IMR-90 (cell line): ENCODE data around the gene CDK13. TPM values are rescaled to one million over a fixed set of nuclear protein-coding genes. Genes with fewer than 3 reads are reported as not detected.

Experiments used
- ATAC-seq: fragments of 200-7000 bp; cut with Tn5 transposase; 2 replicates; pipeline ENCODE4 v1.9.1; 2020; ENCODE audit warnings: low read depth, mild to moderate bottlenecking, moderate library complexity
- BruUV-seq: library from RNA; stranded (reverse); fragments of 400-500 nt; replicated peaks from 2 replicates; lab custom pipeline; 2021; lab: Mats Ljungman, UMichigan
- CTCF ChIA-PET: fragments of 300-600 bp; formaldehyde crosslinking; extraction: SDS; loops from one replicate; lab custom pipeline; 2021; ENCODE audit warnings: antibody characterized with exemption; lab: Yijun Ruan, JAX
- POLR2A ChIA-PET: fragments of 300-600 bp; sonication (Branson Sonifier 250); formaldehyde crosslinking; loops from one replicate; lab custom pipeline; 2022; ENCODE audit warnings: antibody characterized with exemption; ENCODE audit not compliant: unreplicated experiment; lab: Charles Lee
- DNase-seq: peaks from one replicate; pipeline ENCODE4 v3.0.0; 2013
- H2AFZ ChIP-seq: replicated peaks from 2 replicates; pipeline ENCODE3; 2013; ENCODE audit warnings: low read length, mild to moderate bottlenecking; ENCODE audit not compliant: poor library complexity
- H2AK5ac ChIP-seq: 2 replicates; pipeline ENCODE4 v1.6.1; 2013; ENCODE audit warnings: low read depth, low read length, inconsistent platforms
- H2AK9ac ChIP-seq: replicated peaks from 2 replicates; pipeline ENCODE3; 2013; ENCODE audit warnings: mild to moderate bottlenecking, low read depth, low read length, moderate library complexity; ENCODE audit not compliant: poor library complexity
- H2BK120ac ChIP-seq: 2 replicates; pipeline ENCODE4 v1.6.1; 2013; ENCODE audit warnings: low read depth, low read length, inconsistent platforms
- H2BK15ac ChIP-seq: 3 replicates; pipeline ENCODE4 v1.6.1; 2013; ENCODE audit warnings: low read depth, low read length, inconsistent platforms
- H2BK20ac ChIP-seq: 2 replicates; pipeline ENCODE4 v1.6.1; 2013; ENCODE audit warnings: low read depth, mild to moderate bottlenecking, inconsistent platforms, low read length, moderate library complexity
- H2BK5ac ChIP-seq: 2 replicates; pipeline ENCODE4 v1.6.1; 2013; ENCODE audit warnings: mild to moderate bottlenecking, low read depth, low read length, inconsistent platforms; ENCODE audit not compliant: poor library complexity, severe bottlenecking
- H3K14ac ChIP-seq: replicated peaks from 2 replicates; pipeline ENCODE4 v1.6.1; 2013; ENCODE audit warnings: low read depth, low read length, inconsistent platforms
- H3K18ac ChIP-seq: 2 replicates; pipeline ENCODE4 v1.6.1; 2013; ENCODE audit warnings: low read depth, low read length, control low read depth
- H3K23ac ChIP-seq: 2 replicates; pipeline ENCODE4 v1.6.1; 2013; ENCODE audit warnings: low read depth, low read length, inconsistent platforms
- H3K27ac ChIP-seq: 2 replicates; pipeline ENCODE4 v1.5.1; 2013; ENCODE audit warnings: mild to moderate bottlenecking, control low read depth, low read length; ENCODE audit not compliant: insufficient read depth
- H3K27me3 ChIP-seq: 2 replicates; pipeline ENCODE4 v1.6.1; 2013; ENCODE audit warnings: low read length; ENCODE audit not compliant: control insufficient read depth, insufficient read depth
- H3K36me3 ChIP-seq: 2 replicates; pipeline ENCODE4 v1.6.1; 2013; ENCODE audit warnings: low read length, mixed read lengths; ENCODE audit not compliant: control insufficient read depth, insufficient read depth
- H3K4ac ChIP-seq: 2 replicates; pipeline ENCODE4 v1.6.1; 2013; ENCODE audit warnings: low read depth, low read length, inconsistent platforms
- H3K4me1 ChIP-seq: 2 replicates; pipeline ENCODE4 v1.6.1; 2013; ENCODE audit warnings: low read length, mixed read lengths; ENCODE audit not compliant: control insufficient read depth, insufficient read depth
- H3K4me2 ChIP-seq: 2 replicates; pipeline ENCODE4 v1.6.1; 2013; ENCODE audit warnings: low read depth, mild to moderate bottlenecking, control low read depth, low read length, moderate library complexity
- H3K4me3 ChIP-seq: 2 replicates; pipeline ENCODE4 v1.5.1; 2013; ENCODE audit warnings: low read depth, mild to moderate bottlenecking, control low read depth, low read length, moderate library complexity; ENCODE audit not compliant: insufficient read depth
- H3K56ac ChIP-seq: 2 replicates; pipeline ENCODE4 v1.6.1; 2013; ENCODE audit warnings: low read length, inconsistent platforms; ENCODE audit not compliant: insufficient read depth; ENCODE audit errors: extremely low read depth
- H3K79me1 ChIP-seq, 2 experiments: 2 replicates each; pipeline ENCODE4 v1.6.1; 2013; ENCODE audit warnings: low read length in 2 of 2, inconsistent platforms in 1 of 2, low read depth in 1 of 2
- H3K9ac ChIP-seq: 2 replicates; pipeline ENCODE4 v1.6.1; 2013; ENCODE audit warnings: low read depth, low read length, control low read depth
- H3K9me1 ChIP-seq: 2 replicates; pipeline ENCODE4 v1.6.1; 2013; ENCODE audit warnings: low read length, inconsistent platforms; ENCODE audit not compliant: insufficient read depth
- H3K9me3 ChIP-seq: 2 replicates; pipeline ENCODE4 v1.6.1; 2013; ENCODE audit warnings: low read length; ENCODE audit not compliant: control insufficient read depth, insufficient read depth
- H4K20me1 ChIP-seq: 2 replicates; pipeline ENCODE4 v1.6.1; 2013; ENCODE audit warnings: low read length, inconsistent platforms; ENCODE audit not compliant: insufficient read depth
- H4K5ac ChIP-seq: 2 replicates; pipeline ENCODE4 v1.6.1; 2013; ENCODE audit warnings: mild to moderate bottlenecking, low read depth, low read length, control low read depth
- H4K8ac ChIP-seq, 2 experiments: 2 replicates each; pipeline ENCODE4 v1.6.1; 2013; ENCODE audit warnings: low read depth in 2 of 2, low read length in 2 of 2, control low read depth in 1 of 2, inconsistent platforms in 1 of 2
- H4K91ac ChIP-seq: 2 replicates; pipeline ENCODE4 v1.6.1; 2013; ENCODE audit warnings: low read depth, low read length, inconsistent platforms; ENCODE audit not compliant: insufficient read depth
- BHLHE40 ChIP-seq: fragments of 150-350 bp; IDR thresholded peaks from 2 replicates; pipeline ENCODE4 v1.6.1; 2016; ENCODE audit warnings: mild to moderate bottlenecking, low read depth, low read length
- CHD1 ChIP-seq: IDR thresholded peaks from 2 replicates; pipeline ENCODE4 v1.6.1; 2012; ENCODE audit warnings: low read depth, low read length, improper control_type of control experiment
- ELK1 ChIP-seq: fragments of 150-350 bp; IDR thresholded peaks from 2 replicates; pipeline ENCODE4 v1.6.1; 2016; ENCODE audit warnings: low read depth, mild to moderate bottlenecking, low read length, moderate library complexity, borderline replicate concordance
- FOS ChIP-seq: fragments of 150-350 bp; IDR thresholded peaks from 2 replicates; pipeline ENCODE4 v1.6.1; 2016; ENCODE audit warnings: low read depth, low read length
- MAFK ChIP-seq: IDR thresholded peaks from 2 replicates; pipeline ENCODE4 v1.6.1; 2012; ENCODE audit warnings: low read depth, low read length, improper control_type of control experiment
- MXI1 ChIP-seq: IDR thresholded peaks from 2 replicates; pipeline ENCODE4 v1.6.1; 2012; ENCODE audit warnings: low read depth, mild to moderate bottlenecking, low read length, moderate library complexity, borderline replicate concordance
- NFE2L2 ChIP-seq: fragments of 150-350 bp; IDR thresholded peaks from 2 replicates; pipeline ENCODE4 v1.6.1; 2016; ENCODE audit warnings: low read depth, mild to moderate bottlenecking, low read length
- POLR2A ChIP-seq: IDR thresholded peaks from 2 replicates; pipeline ENCODE4 v1.6.1; 2012; ENCODE audit warnings: mild to moderate bottlenecking, low read depth, low read length
- RAD21 ChIP-seq: IDR thresholded peaks from 2 replicates; pipeline ENCODE4 v1.6.1; 2012; ENCODE audit warnings: low read length, improper control_type of control experiment
- RCOR1 ChIP-seq: IDR thresholded peaks from 2 replicates; pipeline ENCODE4 v1.6.1; 2012; ENCODE audit warnings: mild to moderate bottlenecking, low read length, improper control_type of control experiment; ENCODE audit not compliant: insufficient replicate concordance
- RFX5 ChIP-seq: IDR thresholded peaks from 2 replicates; pipeline ENCODE4 v1.8.0; 2012; ENCODE audit warnings: low read depth, mild to moderate bottlenecking, low read length, moderate library complexity
- SMC3 ChIP-seq: fragments of 150-350 bp; IDR thresholded peaks from 2 replicates; pipeline ENCODE4 v1.6.1; 2016; ENCODE audit warnings: low read depth, mild to moderate bottlenecking, antibody characterized with exemption, low read length, moderate library complexity
- USF2 ChIP-seq: fragments of 150-350 bp; IDR thresholded peaks from 2 replicates; pipeline ENCODE4 v1.6.1; 2017; ENCODE audit warnings: mild to moderate bottlenecking, antibody characterized with exemption, low read length, low read depth
- WGBS, 2 experiments: methylation state at CpG; one replicate each; pipeline versions ENCODE4 v1.1.5 to v1.1.7; 2013; ENCODE audit warnings: missing lambda C conversion rate in 2 of 2; ENCODE audit not compliant: insufficient read length in 1 of 2; ENCODE audit errors: extremely low coverage in 2 of 2; 5-methylcytosine and 5-hydroxymethylcytosine counted together
- dilution Hi-C: fragments of 300-500 bp; cut with HindIII; formaldehyde crosslinking; loops from one replicate; pipeline ENCODE4 v1.14.3; 2018; ENCODE audit warnings: low sequenced_read_pairs; ENCODE audit not compliant: unreplicated experiment
- in situ Hi-C: fragments of 300-500 bp; cut with MboI; formaldehyde crosslinking; loops from 3 replicates; pipeline ENCODE4 v1.14.3; 2019; ENCODE audit warnings: low sequenced_read_pairs, inconsistent platforms, mixed read lengths
- intact Hi-C: fragments of 100-400 bp; cut with micrococcal nuclease; formaldehyde crosslinking; loops from 2 replicates; pipeline ENCODE4 v1.10.0; 2022
- polyA plus RNA-seq, 3 experiments: library from polyadenylated mRNA; depleted of rRNA; stranded (reverse); fragments of >200 nt; gene quantifications; 2 replicates each; pipeline ENCODE4 v1.2.3, GENCODE V29; 2012; ENCODE audit warnings: low replicate concordance in 1 of 3
- total RNA-seq: library from RNA; depleted of rRNA; stranded (reverse); fragments of >200 nt; gene quantifications from 2 replicates; pipeline ENCODE4 v1.2.3, GENCODE V29; 2012

Gene CDK13
- total and polyA plus RNA-seq, 2 of the 4 experiments (the other 2 are of a cell fraction) = 20.1 to 50.4 TPM

GRCh38 chr7:39958038-39958437, 8.0 kb downstream of the CDK13 start:
- peaks cover 0 to 27% of the 10 kb centered on the region in 2 experiments; a peak in 3 of 4 replicates for H3K79me1 ChIP-seq
- no TSS peak for BruUV-seq

More at GRCh38 chr7:39958038-39958437, 8.0 kb downstream of the CDK13 start:
- Histone ChIP-seq H3K14ac (no peak overlapping the region), H4K20me1 (peaks cover 74% of the 10 kb centered on the region), H2BK20ac (no peak overlapping the region), H3K18ac (no peak overlapping the region), H3K9me3 (no peaks in the 10 kb centered on the region), H2AK5ac (no peak overlapping the region), H3K4ac (no peak overlapping the region), H2BK15ac (no peak overlapping the region), H4K8ac (no peak overlapping the region), H3K4me2 (no peak overlapping the region), H3K27ac (no peak overlapping the region), H2AFZ (no peak overlapping the region), H3K23ac (no peak overlapping the region), H3K9me1 (peaks cover 6% of the 10 kb centered on the region; the same call in 1 of the 2 replicates), H3K56ac (no peak overlapping the region), H2AK9ac (no peak overlapping the region), H4K5ac (no peak overlapping the region), H3K36me3 (no peaks in the 10 kb centered on the region; the same call in 1 of the 2 replicates), H4K91ac (no peak overlapping the region), H3K27me3 (no peaks in the 10 kb centered on the region), H3K9ac (no peak overlapping the region), H3K4me3 (no peak overlapping the region), H2BK120ac (no peak overlapping the region), H3K4me1 (peaks cover 7% of the 10 kb centered on the region), H2BK5ac (no peak overlapping the region)
- in situ Hi-C loops (no loop called here), intact Hi-C loops (no loop called here), dilution Hi-C loops (no loop called here)
- no CpG with 5 or more reads among the region's 3 CpGs for WGBS, 2 experiments
- POLR2A ChIA-PET = no interaction called here
- ATAC-seq (no peak), DNase-seq (no peak)
- CTCF ChIA-PET = interaction anchor here (0.6 kb wide), 1 partner anchor 176 kb away, joined by 8 read pairs; no protein-coding TSS in a partner anchor
- TF ChIP-seq BHLHE40 = no peak
- no peak for TF ChIP-seq SMC3
- TF ChIP-seq FOS = no peak
- no peak for TF ChIP-seq RCOR1
- TF ChIP-seq NFE2L2 = no peak
- TF ChIP-seq USF2 = no peak
- TF ChIP-seq MXI1 = no peak
- TF ChIP-seq RFX5 = no peak
- TF ChIP-seq RAD21 = no peak
- TF ChIP-seq CHD1 = no peak
- no peak for TF ChIP-seq ELK1
- no peak for TF ChIP-seq MAFK
- TF ChIP-seq POLR2A = no peak
